Colonic mucosa (tissue), 4 donors: ENCODE results near the gene WNT5A. TPM values are rescaled to one million over a fixed set of nuclear protein-coding genes. Genes with fewer than 3 reads are reported as not detected.

Source experiments
- DNase-seq: peaks from one replicate; pipeline ENCODE4 v3.0.0-alpha.2; 2020
- H3K27ac ChIP-seq: fragments of 200-600 bp; one replicate; pipeline ENCODE4 v1.8.0; 2021
- H3K27me3 ChIP-seq: fragments of 200-600 bp; one replicate; pipeline ENCODE4 v1.8.0; 2021
- H3K36me3 ChIP-seq: fragments of 200-600 bp; one replicate; pipeline ENCODE4 v1.8.0; 2021
- H3K4me1 ChIP-seq: fragments of 200-600 bp; one replicate; pipeline ENCODE4 v1.8.0; 2021; ENCODE audit warnings: mild to moderate bottlenecking
- H3K4me3 ChIP-seq: fragments of 200-600 bp; one replicate; pipeline ENCODE4 v1.8.0; 2021
- H3K9ac ChIP-seq, 2 donors: one replicate each; pipeline ENCODE4 v1.7.0; 2013; ENCODE audit warnings: control low read depth in 2 of 2, low read depth in 2 of 2, low read length in 2 of 2
- H3K9me3 ChIP-seq: fragments of 200-600 bp; one replicate; pipeline ENCODE4 v1.8.0; 2021
- intact Hi-C: fragments of 100-400 bp; cut with DNase I; formaldehyde crosslinking; loops from one replicate; pipeline ENCODE4 v1.14.1; 2022
- total RNA-seq, 2 donors: library from RNA; stranded (reverse); fragmentation: NEBNext Ultra II Directional in 1 of 2; extraction: Animal tissue kit (Norgen Biotek cat#: 25700) in 1 of 2; gene quantifications; one replicate each; pipeline ENCODE4 v1.2.1, GENCODE V29; 2021
- TF ChIP-seq, protein P1 (sequence below): fragments of 200-600 bp; IDR thresholded peaks from one replicate; pipeline ENCODE4 v1.8.0; 2022; ENCODE audit warnings: antibody characterized with exemption, mild to moderate bottlenecking
- donor health status: healthy.
- donor health status: DM: no; HTN: no; CAD: no.
- donor health status: DM: no; HTN: no; CAD: no.

Gene WNT5A
- total RNA-seq, 2 donors from 2014 or later: 3.9 to 7.2 TPM

DNA sequence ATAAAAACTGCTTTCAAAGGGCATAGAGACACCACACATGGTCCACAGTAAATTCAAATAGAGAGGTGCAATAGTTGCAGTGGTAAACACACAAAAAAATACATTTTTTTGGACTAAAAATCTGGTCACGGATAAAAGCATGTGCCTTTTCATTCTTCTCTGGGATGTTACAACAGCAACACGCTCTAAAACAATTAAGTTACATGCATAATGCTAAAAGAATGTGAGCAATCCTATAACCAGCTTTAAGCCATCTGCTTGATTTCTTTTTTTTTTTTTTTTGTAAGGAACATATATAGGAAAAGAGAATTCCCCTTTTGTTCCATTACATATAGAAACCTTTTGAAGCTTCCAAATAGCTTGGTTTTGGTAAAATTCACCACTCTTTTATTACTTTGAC, 20.0 kb downstream of the WNT5A start:
- no peaks in the 10 kb centered on the region for H3K9me3 ChIP-seq
- no peak overlapping the region for H3K27ac ChIP-seq
- H3K4me1 ChIP-seq: no peaks in the 10 kb centered on the region
- no peaks in the 10 kb centered on the region for H3K36me3 ChIP-seq
- intact Hi-C loops: no loop called here
- H3K4me3 ChIP-seq: no peak overlapping the region
- TF ChIP-seq, protein P1, sequence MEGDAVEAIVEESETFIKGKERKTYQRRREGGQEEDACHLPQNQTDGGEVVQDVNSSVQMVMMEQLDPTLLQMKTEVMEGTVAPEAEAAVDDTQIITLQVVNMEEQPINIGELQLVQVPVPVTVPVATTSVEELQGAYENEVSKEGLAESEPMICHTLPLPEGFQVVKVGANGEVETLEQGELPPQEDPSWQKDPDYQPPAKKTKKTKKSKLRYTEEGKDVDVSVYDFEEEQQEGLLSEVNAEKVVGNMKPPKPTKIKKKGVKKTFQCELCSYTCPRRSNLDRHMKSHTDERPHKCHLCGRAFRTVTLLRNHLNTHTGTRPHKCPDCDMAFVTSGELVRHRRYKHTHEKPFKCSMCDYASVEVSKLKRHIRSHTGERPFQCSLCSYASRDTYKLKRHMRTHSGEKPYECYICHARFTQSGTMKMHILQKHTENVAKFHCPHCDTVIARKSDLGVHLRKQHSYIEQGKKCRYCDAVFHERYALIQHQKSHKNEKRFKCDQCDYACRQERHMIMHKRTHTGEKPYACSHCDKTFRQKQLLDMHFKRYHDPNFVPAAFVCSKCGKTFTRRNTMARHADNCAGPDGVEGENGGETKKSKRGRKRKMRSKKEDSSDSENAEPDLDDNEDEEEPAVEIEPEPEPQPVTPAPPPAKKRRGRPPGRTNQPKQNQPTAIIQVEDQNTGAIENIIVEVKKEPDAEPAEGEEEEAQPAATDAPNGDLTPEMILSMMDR: no peak
- H3K27me3 ChIP-seq: no peaks in the 10 kb centered on the region
- H3K9ac ChIP-seq: no peak overlapping the region
- DNase-seq: no peak

DNA sequence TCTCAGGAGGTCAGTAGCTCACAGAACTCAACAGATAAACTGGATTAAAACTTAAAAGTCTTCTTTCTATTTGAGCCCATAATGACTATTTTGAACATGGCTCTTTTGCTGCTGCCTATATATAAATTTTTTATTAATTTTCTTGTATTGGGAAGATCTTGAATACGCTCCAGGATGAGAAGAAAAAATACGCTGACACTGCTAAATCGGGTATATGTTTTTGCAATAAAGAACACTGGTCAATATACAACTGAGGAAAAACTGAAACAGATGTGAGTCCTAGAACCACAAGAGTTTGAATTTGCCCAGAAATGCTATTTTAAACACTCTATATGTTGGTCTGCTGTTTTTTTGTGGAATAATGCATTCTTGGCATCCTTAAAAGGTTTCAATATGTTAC, 20.6 kb downstream of the WNT5A start:
- DNase-seq: no peak
- intact Hi-C loops: no loop called here
- TF ChIP-seq, protein P1: no peak
- no peak overlapping the region for H3K9ac ChIP-seq
- H3K9me3 ChIP-seq: no peaks in the 10 kb centered on the region
- H3K4me1 ChIP-seq: no peaks in the 10 kb centered on the region
- H3K36me3 ChIP-seq: no peaks in the 10 kb centered on the region
- no peaks in the 10 kb centered on the region for H3K27me3 ChIP-seq
- H3K4me3 ChIP-seq: no peak overlapping the region
- H3K27ac ChIP-seq: no peak overlapping the region

DNA sequence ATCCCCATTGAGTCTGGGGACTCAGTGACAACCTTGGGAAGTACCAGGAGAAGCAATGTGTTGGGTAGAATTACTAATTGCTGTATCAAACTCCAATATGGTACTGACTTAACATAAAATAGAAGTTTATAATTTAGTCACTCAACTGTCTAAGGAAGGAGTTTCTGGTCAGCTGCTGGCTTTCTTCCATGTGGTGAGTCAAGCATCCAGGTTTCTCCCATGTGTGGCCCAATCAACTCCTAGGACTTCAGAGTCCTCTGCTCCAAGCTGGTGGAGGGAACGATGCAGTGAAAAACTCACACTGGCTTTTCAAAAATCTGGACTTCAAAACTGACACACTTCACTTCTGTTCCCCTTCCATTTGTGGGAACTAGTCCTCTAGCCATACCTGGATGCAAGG, 25.2 kb downstream of the WNT5A start:
- TF ChIP-seq, protein P1: no peak
- DNase-seq: no peak
- H3K4me1 ChIP-seq: no peaks in the 10 kb centered on the region
- no peaks in the 10 kb centered on the region for H3K27me3 ChIP-seq
- intact Hi-C loops: no loop called here
- H3K36me3 ChIP-seq: no peaks in the 10 kb centered on the region
- no peaks in the 10 kb centered on the region for H3K9me3 ChIP-seq
- H3K27ac ChIP-seq: no peak overlapping the region
- H3K4me3 ChIP-seq: no peak overlapping the region
- no peak overlapping the region for H3K9ac ChIP-seq

DNA sequence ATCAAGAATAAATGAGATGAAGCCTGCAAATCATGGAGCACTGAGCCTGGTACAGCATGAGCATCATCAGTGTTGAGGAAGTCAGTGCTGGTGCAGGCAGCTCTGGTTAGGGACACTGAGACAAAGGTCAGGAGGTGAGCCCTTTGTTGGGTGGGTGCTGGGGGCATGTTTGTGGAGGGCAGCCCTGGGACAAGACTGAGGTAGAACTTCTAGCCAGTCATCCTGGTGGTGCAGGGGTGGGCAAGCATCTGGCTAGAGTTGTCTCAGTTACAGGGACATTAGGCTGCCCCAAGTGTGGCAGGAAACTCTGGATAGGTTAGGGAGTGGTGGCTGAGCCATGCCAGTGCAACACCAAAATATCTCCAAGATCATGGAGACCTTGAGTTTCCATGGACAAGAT, 27.3 kb downstream of the WNT5A start:
- H3K36me3 ChIP-seq: no peaks in the 10 kb centered on the region
- no peak overlapping the region for H3K4me3 ChIP-seq
- no peaks in the 10 kb centered on the region for H3K27me3 ChIP-seq
- TF ChIP-seq, protein P1: no peak
- no peaks in the 10 kb centered on the region for H3K9me3 ChIP-seq
- no peak overlapping the region for H3K27ac ChIP-seq
- DNase-seq: no peak
- H3K9ac ChIP-seq: no peak overlapping the region
- intact Hi-C loops: no loop called here
- no peaks in the 10 kb centered on the region for H3K4me1 ChIP-seq

DNA sequence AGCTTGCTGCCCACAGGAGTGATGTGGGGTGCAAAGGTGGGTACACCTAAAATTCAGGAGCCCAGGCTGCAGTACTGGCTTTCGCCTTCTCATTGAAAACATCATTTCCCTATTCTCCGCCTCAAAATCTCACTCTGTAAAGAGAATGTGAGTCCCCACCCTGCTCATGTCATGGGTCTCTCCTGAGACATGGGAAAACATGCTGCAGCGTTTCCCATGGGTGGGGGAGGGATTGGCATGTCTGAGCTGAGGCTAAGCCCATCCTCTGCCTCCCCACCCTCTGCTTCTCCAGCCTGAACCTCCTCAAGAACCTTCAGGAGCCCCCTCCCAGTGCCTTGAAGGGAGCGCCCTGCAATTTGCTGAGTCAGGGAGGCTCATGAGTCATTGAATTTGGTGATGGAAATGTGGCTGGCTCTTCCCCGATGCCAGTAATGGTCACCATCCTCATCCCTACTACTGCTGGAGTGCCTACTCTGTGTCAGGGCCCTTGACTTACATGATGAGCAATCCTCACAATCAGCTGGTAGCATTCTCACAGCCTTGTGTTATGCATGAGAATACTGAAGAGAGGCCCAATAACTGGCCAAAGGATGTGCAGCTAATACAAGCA, 28.8 kb downstream of the WNT5A start:
- Histone ChIP-seq H3K36me3 (no peaks in the 10 kb centered on the region), H3K9ac (no peak overlapping the region), H3K4me1 (no peaks in the 10 kb centered on the region), H3K9me3 (no peaks in the 10 kb centered on the region), H3K4me3 (no peak overlapping the region), H3K27me3 (no peaks in the 10 kb centered on the region), H3K27ac (no peak overlapping the region)
- no peak for DNase-seq
- TF ChIP-seq, protein P1: no peak
- intact Hi-C loops: no loop called here
